Endodermal cell (in vitro differentiated cells): Measurements from ENCODE around the gene LARP1B. TPM values are rescaled to one million over a fixed set of nuclear protein-coding genes. Genes with fewer than 3 reads are reported as not detected.
A peak's percentile ranks its signal among the peaks of the same experiment; 100 is the strongest.
"Not testable (repeated sequence)": the region's sequence is repeated elsewhere in the genome, so short reads cannot be mapped to it uniquely, and the experiment has no call there.

Source experiments
- DNase-seq: peaks from one replicate; pipeline ENCODE4 v3.0.0-alpha.2; 2017
- H3K27ac ChIP-seq: 2 replicates; pipeline ENCODE4 v1.5.1; 2013; ENCODE audit warnings: mild to moderate bottlenecking, low read depth, low read length, moderate library complexity
- H3K27me3 ChIP-seq: 2 replicates; pipeline ENCODE4 v1.6.1; 2013; ENCODE audit warnings: mild to moderate bottlenecking, low read length, moderate library complexity; ENCODE audit not compliant: insufficient read depth, control insufficient read depth, poor library complexity, severe bottlenecking
- H3K36me3 ChIP-seq: 2 replicates; pipeline ENCODE4 v1.7.0; 2013; ENCODE audit warnings: mild to moderate bottlenecking, low read length, moderate library complexity; ENCODE audit not compliant: control insufficient read depth, insufficient read depth
- H3K4me1 ChIP-seq: one replicate; pipeline ENCODE4 v1.7.0; 2013; ENCODE audit warnings: low read length; ENCODE audit not compliant: control insufficient read depth, insufficient read depth
- H3K4me3 ChIP-seq: 2 replicates; pipeline ENCODE4 v1.5.1; 2013; ENCODE audit warnings: mild to moderate bottlenecking, low read length, moderate library complexity
- H3K9ac ChIP-seq: 2 replicates; pipeline ENCODE4 v1.6.1; 2013; ENCODE audit warnings: mild to moderate bottlenecking, low read length, moderate library complexity; ENCODE audit not compliant: poor library complexity, severe bottlenecking; ENCODE audit errors: extremely low read depth
- H3K9me3 ChIP-seq: 2 replicates; pipeline ENCODE4 v1.6.1; 2013; ENCODE audit warnings: mild to moderate bottlenecking, low read length, moderate library complexity; ENCODE audit not compliant: control insufficient read depth
- H3K27ac Mint-ChIP-seq: 2 replicates; pipeline ENCODE4 v1.8.0; 2020; ENCODE audit warnings: mixed read lengths
- H3K27me3 Mint-ChIP-seq: 2 replicates; pipeline ENCODE4 v1.8.0; 2021; ENCODE audit warnings: mild to moderate bottlenecking, mixed read lengths; ENCODE audit not compliant: insufficient read depth
- H3K36me3 Mint-ChIP-seq: 2 replicates; pipeline ENCODE4 v1.8.0; 2020; ENCODE audit warnings: low read depth, mixed read lengths
- H3K4me1 Mint-ChIP-seq: 2 replicates; pipeline ENCODE4 v1.8.0; 2020; ENCODE audit warnings: mixed read lengths
- H3K4me3 Mint-ChIP-seq: 2 replicates; pipeline ENCODE4 v1.8.0; 2020; ENCODE audit warnings: mild to moderate bottlenecking, moderate library complexity, mixed read lengths
- H3K9me3 Mint-ChIP-seq: 2 replicates; pipeline ENCODE4 v1.8.0; 2020; ENCODE audit warnings: mild to moderate bottlenecking, mixed read lengths
- CTCF ChIP-seq: fragments of 200-600 bp; sonication (generic); conservative IDR thresholded peaks from 2 replicates; pipeline ENCODE4 v1.5.0; 2021; ENCODE audit warnings: antibody characterized with exemption, mild to moderate bottlenecking
- WGBS, 2 experiments: methylation state at CpG; one replicate each; pipeline versions ENCODE4 v1.1.5 to v1.1.7; 2013; ENCODE audit warnings: missing lambda C conversion rate in 2 of 2, mixed read lengths in 1 of 2; ENCODE audit not compliant: insufficient coverage in 1 of 2, insufficient read length in 1 of 2; 5-methylcytosine and 5-hydroxymethylcytosine counted together
- total RNA-seq, 2 donors: library from RNA; stranded (reverse); fragmentation: NEBNext Ultra II Directional in 1 of 2; extraction: Animal tissue kit (Norgen Biotek cat#: 25700) in 1 of 2; gene quantifications; 2 replicates in 1 of 2; 3 replicates in 1 of 2; pipeline ENCODE4 v1.2.1, GENCODE V29; 2021

Gene LARP1B
- total RNA-seq, 2 donors from 2014 or later: 27.0 to 32.6 TPM

GRCh38 chr4:128060121-128060698, 902 bp upstream of the LARP1B start:
- peaks cover 2% of the 10 kb centered on the region for H3K36me3 Mint-ChIP-seq
- H3K27ac Mint-ChIP-seq: peak overlapping the region; percentile 83
- 28 to 45% methylated on average over 10 to 21 of the region's 21 CpGs for WGBS, 2 experiments
- no peaks in the 10 kb centered on the region for H3K9me3 Mint-ChIP-seq
- H3K27me3 Mint-ChIP-seq: no peaks in the 10 kb centered on the region
- Histone ChIP-seq H3K27me3 (no peaks in the 10 kb centered on the region), H3K4me3 (peak overlapping the region; percentile 95), H3K36me3 (no peaks in the 10 kb centered on the region), H3K27ac (peak overlapping the region; percentile 88), H3K9me3 (no peaks in the 10 kb centered on the region), H3K4me1 (no peaks in the 10 kb centered on the region), H3K9ac (peak overlapping the region; percentile 93)
- H3K4me1 Mint-ChIP-seq: peaks cover 13% of the 10 kb centered on the region
- no peak for TF ChIP-seq CTCF
- no peak for DNase-seq
- peak overlapping the region; percentile 80 for H3K4me3 Mint-ChIP-seq

- Histone ChIP-seq H3K27me3 (no peaks in the 10 kb centered on the region), H3K4me1 (no peaks in the 10 kb centered on the region), H3K9ac (peak overlapping the region; percentile 93), H3K27ac (peak overlapping the region; percentile 88), H3K9me3 (no peaks in the 10 kb centered on the region), H3K4me3 (peak overlapping the region; percentile 95), H3K36me3 (no peaks in the 10 kb centered on the region)
- 0% methylated on average over 6 to 101 of the region's 101 CpGs for WGBS, 2 experiments
- no peaks in the 10 kb centered on the region for H3K9me3 Mint-ChIP-seq
- H3K4me3 Mint-ChIP-seq: peak overlapping the region; percentile 80
- TF ChIP-seq CTCF: peak; percentile 46
- peaks cover 2% of the 10 kb centered on the region for H3K36me3 Mint-ChIP-seq
- H3K27ac Mint-ChIP-seq: peak overlapping the region; percentile 90
- H3K4me1 Mint-ChIP-seq: peaks cover 10% of the 10 kb centered on the region
- DNase-seq: peak; percentile 90
- H3K27me3 Mint-ChIP-seq: no peaks in the 10 kb centered on the region
Measured at GRCh38 chr4:128061566-128062536, 739 bp downstream of the LARP1B start.

- H3K9me3 Mint-ChIP-seq, H3K4me3 Mint-ChIP-seq: not testable (repeated sequence)
Measured at GRCh38 chr4:128066453-128066820, 5.3 kb downstream of the LARP1B start.

More at GRCh38 chr4:128066453-128066820, 5.3 kb downstream of the LARP1B start:
- not testable (repeated sequence) for H3K27me3 Mint-ChIP-seq, H3K36me3 Mint-ChIP-seq, H3K9ac ChIP-seq, H3K27ac ChIP-seq, H3K4me3 ChIP-seq, H3K4me1 ChIP-seq, H3K27ac Mint-ChIP-seq, H3K9me3 ChIP-seq, DNase-seq, H3K27me3 ChIP-seq
- 93% methylated on average over 4 to 10 of the region's 10 CpGs for WGBS, 2 experiments
- peaks cover 13% of the 10 kb centered on the region for H3K36me3 ChIP-seq
- peaks cover 10% of the 10 kb centered on the region for H3K4me1 Mint-ChIP-seq
